DLD1 (cell line): ENCODE results near the gene MARCO.

Source experiments
- in situ Hi-C: cut with HindIII; loops from 2 replicates; pipeline ENCODE4 v1.10.0; 2017; ENCODE audit warnings: low sequenced_read_pairs

Gene MARCO

GRCh38 chr2:118973542-118973951 lies 31.6 kb downstream of the MARCO start:
- in situ Hi-C loops = no loop called here

GRCh38 chr2:118974103-118974993 lies 32.4 kb downstream of the MARCO start:
- in situ Hi-C loops = no loop called here

- in situ Hi-C loops = no loop called here
Observed at GRCh38 chr2:118975133-118975532, 33.1 kb downstream of the MARCO start.

GRCh38 chr2:118978064-118978463 lies 36.1 kb downstream of the MARCO start:
- in situ Hi-C loops = no loop called here

- in situ Hi-C loops = no loop called here
Observed at GRCh38 chr2:118979152-118979861, 37.3 kb downstream of the MARCO start.

GRCh38 chr2:118980022-118980421 lies 38.0 kb downstream of the MARCO start:
- in situ Hi-C loops = no loop called here

- in situ Hi-C loops = no loop called here
Observed at GRCh38 chr2:118980573-118980972, 38.6 kb downstream of the MARCO start.

- in situ Hi-C loops = no loop called here
Observed at GRCh38 chr2:118981632-118982031, 39.6 kb downstream of the MARCO start.

GRCh38 chr2:118982039-118982438 lies 40.0 kb downstream of the MARCO start:
- in situ Hi-C loops = no loop called here

GRCh38 chr2:118983133-118983532 lies 41.1 kb downstream of the MARCO start:
- in situ Hi-C loops = no loop called here

- in situ Hi-C loops = no loop called here
Observed at GRCh38 chr2:118983915-118984314, 41.9 kb downstream of the MARCO start.

- in situ Hi-C loops = no loop called here
Observed at GRCh38 chr2:118986738-118987137, 44.7 kb downstream of the MARCO start.

- in situ Hi-C loops = no loop called here
Observed at GRCh38 chr2:118987886-118988285, 45.9 kb downstream of the MARCO start.

- in situ Hi-C loops = no loop called here
Observed at GRCh38 chr2:118988706-118989105, 46.7 kb downstream of the MARCO start.

- in situ Hi-C loops = no loop called here
Observed at GRCh38 chr2:118989481-118989880, 47.5 kb downstream of the MARCO start.

- in situ Hi-C loops = no loop called here
Observed at GRCh38 chr2:118990757-118991545, 49.0 kb downstream of the MARCO start.

- in situ Hi-C loops = no loop called here
Observed at GRCh38 chr2:118991554-118991953, 49.6 kb downstream of the MARCO start.

GRCh38 chr2:118992740-118993391 lies 50.9 kb downstream of the MARCO start:
- in situ Hi-C loops = no loop called here

GRCh38 chr2:118993392-118993752 lies 51.4 kb downstream of the MARCO start:
- in situ Hi-C loops = no loop called here

GRCh38 chr2:118994172-118994700 lies 52.2 kb downstream of the MARCO start:
- in situ Hi-C loops = no loop called here

GRCh38 chr2:118994778-118995177 lies 52.8 kb downstream of the MARCO start:
- in situ Hi-C loops = no loop called here
